ENCODE measurements around the gene INAFM2.

Gene INAFM2

GRCh38 chr15:40323239-40323952 lies at the start of gene INAFM2:
Gene INAFM2 (plus strand): TSS chr15:40323692. CDS start chr15:40324056, 364 bp downstream.
- DNase-seq (ENCODE audit: low spot score): peak; percentile 62

- DNase-seq (ENCODE audit: low spot score): peak; percentile 37
These were observed 48.9 kb upstream of the INAFM2 start for GRCh38 chr15:40274350-40275274.

GRCh38 chr15:40275523-40275922 lies 48.0 kb upstream of the INAFM2 start:
- DNase-seq (ENCODE audit: low spot score): no peak

GRCh38 chr15:40275954-40276353 lies 47.5 kb upstream of the INAFM2 start:
- no peak for DNase-seq (ENCODE audit: low spot score)

- no peak for DNase-seq (ENCODE audit: low spot score)
These were observed 46.6 kb upstream of the INAFM2 start for GRCh38 chr15:40276927-40277326.

GRCh38 chr15:40277471-40277870 lies 46.0 kb upstream of the INAFM2 start:
- no peak for DNase-seq (ENCODE audit: low spot score)

- no peak for DNase-seq (ENCODE audit: low spot score)
These were observed 45.5 kb upstream of the INAFM2 start for GRCh38 chr15:40278026-40278425.

- DNase-seq (ENCODE audit: low spot score): peak; percentile 19
These were observed 43.9 kb upstream of the INAFM2 start for GRCh38 chr15:40279437-40280141.

- DNase-seq (ENCODE audit: low spot score): no peak
These were observed 43.0 kb upstream of the INAFM2 start for GRCh38 chr15:40280260-40281056.

- no peak for DNase-seq (ENCODE audit: low spot score)
These were observed 42.3 kb upstream of the INAFM2 start for GRCh38 chr15:40281057-40281800.

GRCh38 chr15:40281801-40282146 lies 41.7 kb upstream of the INAFM2 start:
- no peak for DNase-seq (ENCODE audit: low spot score)

- DNase-seq (ENCODE audit: low spot score): no peak
These were observed 41.2 kb upstream of the INAFM2 start for GRCh38 chr15:40282147-40282868.

- DNase-seq (ENCODE audit: low spot score): no peak
These were observed 40.5 kb upstream of the INAFM2 start, which contains the start of gene ANKRD63 for GRCh38 chr15:40282869-40283614. Gene ANKRD63 (minus strand): TSS chr15:40283064. CDS start chr15:40282586, 478 bp downstream.

GRCh38 chr15:40283615-40284300 lies 39.7 kb upstream of the INAFM2 start:
- DNase-seq (ENCODE audit: low spot score): no peak

- no peak for DNase-seq (ENCODE audit: low spot score)
These were observed 38.3 kb upstream of the INAFM2 start for GRCh38 chr15:40285151-40285550.

- DNase-seq (ENCODE audit: low spot score): no peak
These were observed 37.9 kb upstream of the INAFM2 start for GRCh38 chr15:40285554-40286011.

- no peak for DNase-seq (ENCODE audit: low spot score)
These were observed 37.4 kb upstream of the INAFM2 start for GRCh38 chr15:40286061-40286532.

GRCh38 chr15:40286794-40287193 lies 36.7 kb upstream of the INAFM2 start:
- DNase-seq (ENCODE audit: low spot score): no peak

- DNase-seq (ENCODE audit: low spot score): no peak
These were observed 36.0 kb upstream of the INAFM2 start for GRCh38 chr15:40287505-40287904.
